Measurements from ENCODE around the gene UNC93B1. TPM values are rescaled to one million over a fixed set of nuclear protein-coding genes. Genes with fewer than 3 reads are reported as not detected.

The UNC93B1 gene
- total and polyA plus RNA-seq, 7 donors: 1.9 to 5.9 (median 4.5) TPM

DNA sequence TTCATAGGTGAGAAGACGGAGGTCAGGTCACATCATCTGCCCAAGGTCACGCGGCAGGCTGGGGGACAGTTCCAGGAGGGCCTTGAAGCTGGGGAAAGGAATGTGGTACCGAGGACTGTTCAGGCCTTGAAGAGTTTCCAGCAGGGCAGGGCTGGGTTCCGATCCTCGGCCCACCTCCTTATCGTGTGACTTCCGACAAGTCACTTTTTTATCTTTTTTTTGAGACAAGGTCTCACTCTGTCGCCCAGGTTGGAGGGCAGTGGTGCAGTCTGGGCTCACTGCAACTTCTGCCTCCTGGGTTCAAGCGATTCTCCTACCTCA is 27.2 kb upstream of the UNC93B1 start:
- peaks cover 23% of the 10 kb centered on the region for H3K4me1 ChIP-seq
- WGBS, 3 donors: 9 to 12% (median 10%) methylated on average over 10 of the region's 10 CpGs
- intact Hi-C loops (cut with DNase I): loop anchor here in 1 of 2 donors (5.0 kb wide), 1 partner anchor 96 kb away; no protein-coding TSS in a partner anchor
- TF ChIP-seq, protein P1, sequence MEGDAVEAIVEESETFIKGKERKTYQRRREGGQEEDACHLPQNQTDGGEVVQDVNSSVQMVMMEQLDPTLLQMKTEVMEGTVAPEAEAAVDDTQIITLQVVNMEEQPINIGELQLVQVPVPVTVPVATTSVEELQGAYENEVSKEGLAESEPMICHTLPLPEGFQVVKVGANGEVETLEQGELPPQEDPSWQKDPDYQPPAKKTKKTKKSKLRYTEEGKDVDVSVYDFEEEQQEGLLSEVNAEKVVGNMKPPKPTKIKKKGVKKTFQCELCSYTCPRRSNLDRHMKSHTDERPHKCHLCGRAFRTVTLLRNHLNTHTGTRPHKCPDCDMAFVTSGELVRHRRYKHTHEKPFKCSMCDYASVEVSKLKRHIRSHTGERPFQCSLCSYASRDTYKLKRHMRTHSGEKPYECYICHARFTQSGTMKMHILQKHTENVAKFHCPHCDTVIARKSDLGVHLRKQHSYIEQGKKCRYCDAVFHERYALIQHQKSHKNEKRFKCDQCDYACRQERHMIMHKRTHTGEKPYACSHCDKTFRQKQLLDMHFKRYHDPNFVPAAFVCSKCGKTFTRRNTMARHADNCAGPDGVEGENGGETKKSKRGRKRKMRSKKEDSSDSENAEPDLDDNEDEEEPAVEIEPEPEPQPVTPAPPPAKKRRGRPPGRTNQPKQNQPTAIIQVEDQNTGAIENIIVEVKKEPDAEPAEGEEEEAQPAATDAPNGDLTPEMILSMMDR (IDR thresholded peaks at IDR 0.05): no peak
- H3K9me3 ChIP-seq: no peaks in the 10 kb centered on the region
- H3K36me3 ChIP-seq (ENCODE audit: insufficient read depth in 1 of 2, low read depth in 1 of 2): peaks cover 0 to 34% of the 10 kb centered on the region in 2 donors
- no peaks in the 10 kb centered on the region for H3K27me3 ChIP-seq (ENCODE audit: insufficient read depth in 3 of 3, low read length in 2 of 3)
- peak overlapping the region; percentile 89 for H3K27ac ChIP-seq
- DNase-seq (no peak), ATAC-seq (peak in 2 of 4 donors; percentile 20 to 30)
- H3K4me3 ChIP-seq: peak overlapping the region; percentile 86

DNA sequence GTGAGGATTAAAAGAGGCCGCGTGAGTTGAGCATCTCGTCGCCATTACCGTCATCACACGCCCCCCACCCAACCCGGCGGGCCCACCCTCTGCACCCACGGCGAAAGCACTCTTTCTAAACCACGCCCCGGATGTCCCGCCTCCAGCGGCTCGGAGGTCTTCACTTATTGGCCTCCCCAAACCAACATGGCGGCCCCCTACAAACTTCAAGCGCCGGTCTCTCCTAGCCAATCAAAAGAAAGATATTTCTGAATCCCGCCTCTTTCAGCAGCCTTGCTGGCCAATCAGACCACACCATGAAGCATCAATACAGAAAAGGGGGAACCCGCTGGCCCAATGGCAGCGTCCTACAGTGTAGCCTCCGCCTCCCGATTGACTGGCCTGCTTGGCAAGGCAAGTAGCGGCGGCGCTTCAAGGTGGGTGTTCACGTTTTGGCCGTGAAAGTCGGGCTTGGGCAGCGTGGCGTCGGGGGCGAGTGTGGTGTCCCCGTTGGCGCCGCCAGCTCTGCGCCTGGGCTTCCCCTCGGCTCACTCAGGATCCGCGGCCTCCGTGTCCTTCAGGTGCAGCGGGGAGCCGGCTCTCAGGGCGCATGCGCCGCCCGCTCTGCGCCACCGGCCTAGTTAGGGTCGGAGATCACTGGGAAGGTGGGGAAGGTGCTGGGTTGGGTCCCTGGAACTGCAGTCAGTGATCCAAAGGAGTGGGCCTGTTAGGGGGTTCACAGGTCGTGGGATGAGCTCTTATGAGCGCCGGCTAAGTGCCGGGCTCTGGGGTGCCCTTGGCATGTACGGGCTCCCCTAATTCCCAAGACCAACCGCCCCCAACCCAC is 26.6 kb upstream of the UNC93B1 start, which contains the start of gene NDUFS8:
Gene NDUFS8 (plus strand): TSS at position 364 of the 826 bp plus-strand sequence. CDS start 1,471 bp downstream, outside the sequence.
- WGBS, 3 donors: 0 to 1% (median 1%) methylated on average over 56 of the region's 56 CpGs
- TF ChIP-seq, protein P1 (IDR thresholded peaks at IDR 0.05): no peak

DNA sequence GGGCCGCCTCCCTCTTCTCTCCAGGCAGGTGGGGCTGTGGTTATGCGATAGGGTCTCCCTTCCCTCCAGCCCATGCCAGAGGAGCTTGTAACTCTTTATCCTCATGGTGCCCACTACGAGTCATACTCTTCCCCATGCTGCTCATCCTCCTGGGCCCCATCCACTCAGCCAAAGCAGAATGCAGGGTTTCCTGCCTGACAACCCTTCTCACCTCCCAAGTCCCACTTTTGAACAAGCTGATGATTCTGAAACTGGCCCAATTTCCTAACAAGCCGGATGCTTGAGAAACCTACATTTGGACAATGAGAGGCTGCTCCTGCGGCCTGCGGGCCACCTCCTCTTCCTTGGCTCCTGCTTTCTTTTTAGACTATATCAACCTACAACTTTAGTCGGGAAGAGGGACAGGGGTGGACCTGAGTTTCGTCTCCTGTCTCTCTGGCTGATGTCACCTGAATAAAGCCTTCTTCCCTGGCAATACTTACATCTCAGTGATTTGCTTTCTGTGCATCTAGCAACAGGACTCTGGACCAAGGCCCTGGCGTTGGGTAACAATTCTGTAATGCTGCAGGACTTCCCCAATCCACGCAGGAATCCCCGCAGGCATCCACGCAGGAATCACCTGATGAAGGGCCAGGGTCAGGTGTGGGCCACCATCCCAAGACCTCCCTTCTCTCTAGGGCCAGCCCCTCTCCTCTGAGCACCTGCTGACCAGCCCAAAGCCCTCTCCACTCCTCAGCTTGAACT is 25.1 kb upstream of the UNC93B1 start:
- intact Hi-C loops (cut with DNase I): no loop called here
- H3K4me3 ChIP-seq: peak overlapping the region; percentile 86

More for the DNA sequence above, 26.6 kb upstream of the UNC93B1 start, which contains the start of gene NDUFS8:
- peaks cover 23% of the 10 kb centered on the region for H3K4me1 ChIP-seq
- H3K9me3 ChIP-seq: no peaks in the 10 kb centered on the region
- ATAC-seq (peak; percentile 92 to 97 (median 93)), DNase-seq (peak; percentile 97 to 98)
- H3K4me3 ChIP-seq: peak within 1 kb of the TSS; percentile 86
- peaks cover 0 to 29% of the 10 kb centered on the region in 2 donors for H3K36me3 ChIP-seq (ENCODE audit: insufficient read depth in 1 of 2, low read depth in 1 of 2)
- no peaks in the 10 kb centered on the region for H3K27me3 ChIP-seq (ENCODE audit: insufficient read depth in 3 of 3, low read length in 2 of 3)
- peak within 1 kb of the TSS; percentile 89 for H3K27ac ChIP-seq
- intact Hi-C loops (cut with DNase I): loop anchor here in 1 of 2 donors (5.0 kb wide), 1 partner anchor 97 kb away; no protein-coding TSS in a partner anchor

DNA sequence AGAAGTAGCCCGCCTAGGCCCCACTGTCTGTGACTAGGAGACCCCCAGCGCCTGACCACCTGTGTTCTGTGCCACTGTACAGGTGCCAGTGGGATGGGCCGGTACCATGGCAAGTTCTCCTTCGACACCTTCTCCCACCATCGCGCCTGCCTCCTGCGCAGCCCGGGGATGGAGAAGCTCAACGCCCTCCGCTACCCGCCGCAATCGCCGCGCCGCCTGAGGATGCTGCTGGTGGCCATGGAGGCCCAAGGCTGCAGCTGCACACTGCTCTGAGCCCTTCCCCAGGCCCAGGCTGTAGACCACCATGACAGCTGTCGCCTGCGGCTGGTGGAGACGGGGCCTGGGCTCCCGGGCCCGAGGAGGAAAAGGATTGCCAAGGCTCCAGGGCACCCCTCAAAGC is 23.8 kb upstream of the UNC93B1 start:
- ATAC-seq (no peak), DNase-seq (no peak)
- WGBS, 3 donors: 84 to 90% (median 89%) methylated on average over 15 to 21 of the region's 21 CpGs
- no peak overlapping the region for H3K27ac ChIP-seq
- intact Hi-C loops (cut with DNase I): no loop called here
- H3K4me1 ChIP-seq: peaks cover 21% of the 10 kb centered on the region
- peaks cover 0 to 15% of the 10 kb centered on the region in 2 donors for H3K36me3 ChIP-seq (ENCODE audit: insufficient read depth in 1 of 2, low read depth in 1 of 2)
- TF ChIP-seq, protein P1 (IDR thresholded peaks at IDR 0.05): no peak
- no peak overlapping the region for H3K4me3 ChIP-seq
- H3K27me3 ChIP-seq (ENCODE audit: insufficient read depth in 3 of 3, low read length in 2 of 3): no peaks in the 10 kb centered on the region
- no peaks in the 10 kb centered on the region for H3K9me3 ChIP-seq

More for the DNA sequence above, 25.1 kb upstream of the UNC93B1 start:
- Histone ChIP-seq H3K9me3 (no peaks in the 10 kb centered on the region), H3K4me1 (peaks cover 23% of the 10 kb centered on the region), H3K27me3 (ENCODE audit: insufficient read depth in 3 of 3, low read length in 2 of 3) (no peaks in the 10 kb centered on the region), H3K27ac (no peak overlapping the region), H3K36me3 (ENCODE audit: insufficient read depth in 1 of 2, low read depth in 1 of 2) (peaks cover 0 to 25% of the 10 kb centered on the region in 2 donors)
- 82 to 90% (median 84%) methylated on average over 12 of the region's 12 CpGs for WGBS, 3 donors
- ATAC-seq (no peak), DNase-seq (no peak)
- TF ChIP-seq, protein P1 (IDR thresholded peaks at IDR 0.05): no peak

Data from psoas muscle (tissue), 8 donors.